ENCODE measurements around the gene ACOXL. TPM values are rescaled to one million over a fixed set of nuclear protein-coding genes. Genes with fewer than 3 reads are reported as not detected.

Gene ACOXL
- total and polyA plus RNA-seq, 8 donors: 4.7 to 30.3 (median 8.3) TPM

DNA sequence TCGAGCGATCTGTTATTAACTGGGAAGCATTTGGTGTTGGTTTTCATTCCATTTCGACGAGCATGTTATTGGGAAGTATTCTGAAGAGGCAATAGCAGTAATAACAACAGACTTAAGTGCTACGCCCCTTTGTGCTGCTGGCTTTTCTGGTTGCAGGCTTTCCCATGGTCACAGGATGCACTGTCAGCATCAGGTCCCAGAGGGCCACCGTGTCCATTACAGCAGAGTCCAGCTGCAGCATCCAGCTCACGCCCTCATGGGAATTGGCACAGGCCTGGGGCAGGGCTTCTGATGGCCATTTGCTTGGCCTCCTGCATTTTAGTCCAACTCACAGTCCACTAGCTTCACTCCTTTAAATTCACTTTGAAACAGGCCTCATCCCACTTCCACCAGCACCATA lies 432.7 kb downstream of the ACOXL start:
- peaks cover 0 to 6% of the 10 kb centered on the region in 2 donors for H3K4me1 ChIP-seq
- TF ChIP-seq, protein P1, sequence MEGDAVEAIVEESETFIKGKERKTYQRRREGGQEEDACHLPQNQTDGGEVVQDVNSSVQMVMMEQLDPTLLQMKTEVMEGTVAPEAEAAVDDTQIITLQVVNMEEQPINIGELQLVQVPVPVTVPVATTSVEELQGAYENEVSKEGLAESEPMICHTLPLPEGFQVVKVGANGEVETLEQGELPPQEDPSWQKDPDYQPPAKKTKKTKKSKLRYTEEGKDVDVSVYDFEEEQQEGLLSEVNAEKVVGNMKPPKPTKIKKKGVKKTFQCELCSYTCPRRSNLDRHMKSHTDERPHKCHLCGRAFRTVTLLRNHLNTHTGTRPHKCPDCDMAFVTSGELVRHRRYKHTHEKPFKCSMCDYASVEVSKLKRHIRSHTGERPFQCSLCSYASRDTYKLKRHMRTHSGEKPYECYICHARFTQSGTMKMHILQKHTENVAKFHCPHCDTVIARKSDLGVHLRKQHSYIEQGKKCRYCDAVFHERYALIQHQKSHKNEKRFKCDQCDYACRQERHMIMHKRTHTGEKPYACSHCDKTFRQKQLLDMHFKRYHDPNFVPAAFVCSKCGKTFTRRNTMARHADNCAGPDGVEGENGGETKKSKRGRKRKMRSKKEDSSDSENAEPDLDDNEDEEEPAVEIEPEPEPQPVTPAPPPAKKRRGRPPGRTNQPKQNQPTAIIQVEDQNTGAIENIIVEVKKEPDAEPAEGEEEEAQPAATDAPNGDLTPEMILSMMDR (IDR thresholded peaks at IDR 0.05): no peak
- ATAC-seq (no peak), DNase-seq (no peak)
- no peak overlapping the region for H3K27ac ChIP-seq
- peaks cover 0 to 41% of the 10 kb centered on the region in 2 donors for H3K36me3 ChIP-seq
- intact Hi-C loops (cut with DNase I): no loop called here
- H3K27me3 ChIP-seq: no peaks in the 10 kb centered on the region
- H3K4me3 ChIP-seq: no peak overlapping the region
- no peaks in the 10 kb centered on the region for H3K9me3 ChIP-seq

DNA sequence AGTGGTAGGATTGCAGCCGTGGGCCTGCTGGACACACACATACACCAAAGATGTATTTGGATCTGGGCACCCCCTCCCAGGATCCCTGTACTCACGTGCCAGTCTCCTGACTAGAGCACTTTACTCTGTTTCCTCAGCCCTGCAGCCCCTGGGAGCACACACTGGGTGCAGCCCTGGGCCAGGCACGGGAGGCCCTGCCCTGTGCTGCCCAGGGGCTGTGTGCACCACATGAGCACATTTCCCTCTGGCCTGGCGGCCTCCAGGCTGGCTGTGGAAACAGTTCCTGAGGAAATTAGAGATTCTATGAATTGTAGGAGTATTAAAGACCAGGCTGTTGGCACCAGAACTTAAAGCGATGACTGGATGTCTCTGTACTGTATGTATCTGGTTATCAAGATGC lies 433.7 kb downstream of the ACOXL start:
- Histone ChIP-seq H3K36me3 (peaks cover 0 to 41% of the 10 kb centered on the region in 2 donors), H3K9me3 (no peaks in the 10 kb centered on the region), H3K4me3 (no peak overlapping the region), H3K27ac (no peak overlapping the region), H3K4me1 (peaks cover 0 to 6% of the 10 kb centered on the region in 2 donors), H3K27me3 (no peaks in the 10 kb centered on the region)
- intact Hi-C loops (cut with DNase I): no loop called here
- DNase-seq: no peak
- no peak for ATAC-seq
- TF ChIP-seq, protein P1 (IDR thresholded peaks at IDR 0.05): no peak

DNA sequence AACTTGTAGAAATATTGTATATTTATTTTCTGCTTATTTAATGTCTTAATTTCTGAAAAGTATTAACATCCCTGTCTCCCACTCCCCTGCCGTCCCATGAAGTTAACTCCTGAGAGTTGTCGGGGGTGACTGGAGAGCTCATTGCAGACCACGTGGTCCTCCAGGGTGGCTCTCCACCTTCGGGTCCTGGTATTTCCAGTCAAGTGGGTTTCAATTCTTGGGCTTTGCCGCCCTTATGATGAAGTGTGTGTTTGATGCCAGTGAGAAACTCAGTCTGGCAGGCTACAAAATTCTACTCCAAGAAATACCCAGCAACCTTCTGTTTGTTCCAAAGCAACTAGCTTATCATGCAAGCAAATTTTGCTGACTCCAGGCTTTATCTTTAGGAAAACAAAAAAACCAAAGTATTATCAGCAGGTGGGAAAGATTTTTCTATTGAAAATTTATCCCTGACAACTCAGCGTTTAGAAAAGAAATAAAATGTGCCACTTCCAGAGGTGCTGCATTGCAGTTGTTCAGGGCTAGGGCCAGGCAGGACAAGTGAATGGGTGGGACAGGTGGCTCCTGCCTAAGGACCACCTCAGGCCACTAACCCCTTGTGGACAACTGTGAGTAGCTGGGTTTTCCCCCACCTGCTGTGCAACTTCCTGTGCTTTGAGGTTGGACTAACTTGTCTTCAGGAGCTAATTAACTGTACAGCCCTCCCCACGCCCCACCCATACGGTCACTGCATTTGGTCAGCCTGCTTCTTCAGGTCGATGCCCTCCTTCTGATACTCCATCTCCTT lies 434.9 kb downstream of the ACOXL start:
- peaks cover 0 to 31% of the 10 kb centered on the region in 2 donors for H3K36me3 ChIP-seq
- intact Hi-C loops (cut with DNase I): no loop called here
- TF ChIP-seq, protein P1 (IDR thresholded peaks at IDR 0.05): no peak
- no peak overlapping the region for H3K4me3 ChIP-seq
- peaks cover 0 to 6% of the 10 kb centered on the region in 2 donors for H3K4me1 ChIP-seq
- no peak overlapping the region for H3K27ac ChIP-seq
- DNase-seq: no peak
- no peaks in the 10 kb centered on the region for H3K9me3 ChIP-seq
- no peaks in the 10 kb centered on the region for H3K27me3 ChIP-seq
- no peak for ATAC-seq

DNA sequence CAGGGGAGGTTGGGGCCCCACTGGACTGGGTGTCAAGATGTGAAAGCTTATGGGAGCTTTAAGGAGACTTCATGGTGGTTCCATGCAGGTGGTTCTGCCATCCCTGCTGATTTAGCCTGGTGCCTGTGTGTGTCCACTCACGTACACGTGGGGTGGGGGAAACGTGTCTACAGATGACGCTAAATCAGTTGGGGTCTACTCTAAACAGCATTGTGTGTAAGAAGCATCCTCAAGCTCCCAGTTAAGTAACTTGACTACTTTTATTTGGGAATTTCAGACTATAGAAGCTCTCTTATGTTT lies 435.4 kb downstream of the ACOXL start:
- TF ChIP-seq, protein P1 (IDR thresholded peaks at IDR 0.05): no peak
- intact Hi-C loops (cut with DNase I): no loop called here
- ATAC-seq (no peak), DNase-seq (no peak)
- peaks cover 0 to 31% of the 10 kb centered on the region in 2 donors for H3K36me3 ChIP-seq
- no peak overlapping the region for H3K4me3 ChIP-seq
- H3K4me1 ChIP-seq: peaks cover 0 to under 1% of the 10 kb centered on the region in 2 donors
- no peaks in the 10 kb centered on the region for H3K9me3 ChIP-seq
- H3K27me3 ChIP-seq: no peaks in the 10 kb centered on the region
- H3K27ac ChIP-seq: no peak overlapping the region

Other genes starting within 250 kb of the ACOXL start
- 10 to 100 TPM; 28.2 to 29.7 TPM for gene RGPD6, start 155.4 kb upstream of the ACOXL start, total RNA-seq
- 10 to 100 TPM; 35.2 to 55.9 (median 50.0) TPM for gene RGPD6, start 155.4 kb upstream of the ACOXL start, polyA plus RNA-seq (ENCODE audit: insufficient read length in 6 of 6)
- 10 to 100 TPM in 1 of 2 donors, 1 to 10 TPM in 1; 7.1 to 10.9 TPM for gene BUB1, start 54.5 kb upstream of the ACOXL start, total RNA-seq
- 10 to 100 TPM; 17.8 to 44.9 (median 25.7) TPM for gene BUB1, start 54.5 kb upstream of the ACOXL start, polyA plus RNA-seq (ENCODE audit: insufficient read length in 6 of 6)

Data from left lung (tissue), 10 donors.